GM04504 (cell line): ENCODE measurements around the gene PCDHGB3.
"Not testable (repeated sequence)": the region's sequence is repeated elsewhere in the genome, so short reads cannot be mapped to it uniquely, and the experiment has no call there.

Source experiments
- DNase-seq: peaks from one replicate; pipeline ENCODE4 v3.0.0-alpha.2; 2012; ENCODE audit warnings: low read depth

PCDHGB3 gene

DNA sequence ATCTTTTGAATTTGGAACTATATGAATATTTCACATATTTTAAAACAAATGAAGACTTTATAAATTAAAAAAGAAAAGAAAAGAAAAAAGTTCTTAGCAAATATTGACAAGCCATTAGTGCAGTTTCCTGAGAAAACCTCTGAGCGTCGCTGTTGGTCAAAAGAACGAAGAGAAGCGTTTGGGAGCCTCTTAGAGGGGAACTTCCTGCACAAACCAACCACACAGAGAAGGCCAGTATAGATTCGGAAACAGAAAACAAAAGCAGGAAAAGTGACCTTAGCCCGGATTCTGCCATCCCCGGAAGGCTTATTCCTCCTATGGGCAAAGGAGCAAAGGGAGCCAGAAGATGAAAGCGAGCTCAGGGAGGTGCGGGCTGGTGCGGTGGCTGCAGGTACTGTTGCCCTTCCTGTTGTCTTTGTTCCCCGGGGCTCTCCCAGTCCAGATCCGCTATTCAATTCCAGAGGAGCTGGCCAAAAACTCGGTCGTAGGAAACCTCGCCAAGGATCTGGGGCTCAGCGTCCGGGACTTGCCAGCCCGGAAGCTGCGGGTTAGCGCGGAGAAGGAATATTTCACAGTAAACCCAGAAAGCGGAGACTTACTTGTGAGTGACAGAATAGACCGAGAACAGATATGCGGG is 10.1 kb upstream of the PCDHGB3 start, which contains the start of gene PCDHGB2:
TSS of gene PCDHGB2 (plus strand) at position 205 of the 637 bp plus-strand sequence. CDS start at position 347, 142 bp downstream.
- no peak for DNase-seq

DNA sequence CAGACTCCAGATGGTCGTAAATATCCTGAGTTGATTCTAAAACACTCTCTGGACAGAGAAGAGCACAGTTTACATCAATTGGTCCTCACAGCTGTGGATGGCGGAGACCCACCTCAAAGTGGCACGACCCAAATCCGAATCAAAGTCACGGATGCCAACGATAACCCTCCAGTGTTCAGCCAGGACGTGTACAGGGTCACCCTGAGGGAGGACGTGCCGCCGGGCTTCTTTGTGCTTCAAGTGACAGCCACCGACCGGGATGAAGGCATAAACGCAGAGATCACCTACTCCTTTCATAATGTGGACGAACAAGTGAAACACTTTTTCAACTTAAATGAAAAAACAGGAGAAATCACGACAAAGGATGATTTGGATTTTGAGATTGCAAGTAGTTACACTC is 9.4 kb upstream of the PCDHGB3 start:
- DNase-seq = no peak

DNA sequence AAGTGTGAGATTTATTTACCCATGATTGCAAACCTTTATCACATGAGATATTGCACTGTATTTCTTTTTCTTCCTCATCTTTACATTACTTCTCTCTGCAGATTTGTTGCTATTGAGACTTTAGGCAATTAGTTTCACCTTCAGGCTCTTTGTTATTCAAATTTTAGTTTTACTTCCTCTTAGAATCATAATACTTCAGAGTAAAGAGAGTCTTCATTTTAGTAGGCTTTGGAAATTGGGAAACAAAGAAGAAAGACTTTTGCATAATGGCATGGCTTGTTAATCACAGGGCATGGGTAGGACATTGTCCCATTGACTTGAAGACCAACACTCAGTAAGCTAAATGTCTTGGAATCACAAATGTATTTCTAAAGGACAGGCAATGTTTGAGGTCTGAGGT is 7.3 kb upstream of the PCDHGB3 start:
- DNase-seq = no peak

DNA sequence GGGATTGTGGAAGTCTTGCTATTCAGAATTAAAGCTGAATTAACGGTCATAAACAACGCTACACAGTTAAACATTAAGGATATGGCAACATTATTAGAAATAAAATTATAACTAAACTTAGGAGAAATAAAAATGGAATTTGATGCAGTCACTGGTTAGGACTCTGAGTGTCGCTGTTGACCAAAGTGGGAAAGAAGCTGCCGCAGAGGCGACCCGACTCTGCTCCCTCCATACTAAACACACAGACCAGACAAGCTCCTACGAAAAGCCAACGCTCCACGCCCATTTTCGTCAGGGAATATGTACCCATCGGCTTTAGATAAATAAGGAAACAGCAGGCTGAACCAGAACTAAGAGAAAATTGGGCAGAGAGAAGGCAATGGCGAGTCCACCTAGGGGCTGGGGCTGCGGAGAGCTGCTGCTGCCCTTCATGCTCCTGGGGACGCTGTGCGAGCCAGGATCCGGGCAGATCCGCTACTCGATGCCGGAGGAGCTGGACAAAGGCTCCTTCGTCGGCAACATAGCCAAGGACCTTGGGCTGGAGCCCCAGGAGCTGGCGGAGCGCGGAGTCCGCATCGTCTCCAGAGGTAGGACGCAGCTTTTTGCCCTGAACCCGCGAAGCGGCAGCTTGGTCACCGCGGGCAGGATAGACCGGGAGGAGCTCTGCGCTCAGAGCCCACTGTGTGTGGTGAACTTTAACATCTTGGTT is 5.9 kb upstream of the PCDHGB3 start, which contains the start of gene PCDHGA5:
TSS of gene PCDHGA5 (plus strand) at position 211 of the 709 bp plus-strand sequence. CDS start at position 380, 169 bp downstream.
- no peak for DNase-seq

DNA sequence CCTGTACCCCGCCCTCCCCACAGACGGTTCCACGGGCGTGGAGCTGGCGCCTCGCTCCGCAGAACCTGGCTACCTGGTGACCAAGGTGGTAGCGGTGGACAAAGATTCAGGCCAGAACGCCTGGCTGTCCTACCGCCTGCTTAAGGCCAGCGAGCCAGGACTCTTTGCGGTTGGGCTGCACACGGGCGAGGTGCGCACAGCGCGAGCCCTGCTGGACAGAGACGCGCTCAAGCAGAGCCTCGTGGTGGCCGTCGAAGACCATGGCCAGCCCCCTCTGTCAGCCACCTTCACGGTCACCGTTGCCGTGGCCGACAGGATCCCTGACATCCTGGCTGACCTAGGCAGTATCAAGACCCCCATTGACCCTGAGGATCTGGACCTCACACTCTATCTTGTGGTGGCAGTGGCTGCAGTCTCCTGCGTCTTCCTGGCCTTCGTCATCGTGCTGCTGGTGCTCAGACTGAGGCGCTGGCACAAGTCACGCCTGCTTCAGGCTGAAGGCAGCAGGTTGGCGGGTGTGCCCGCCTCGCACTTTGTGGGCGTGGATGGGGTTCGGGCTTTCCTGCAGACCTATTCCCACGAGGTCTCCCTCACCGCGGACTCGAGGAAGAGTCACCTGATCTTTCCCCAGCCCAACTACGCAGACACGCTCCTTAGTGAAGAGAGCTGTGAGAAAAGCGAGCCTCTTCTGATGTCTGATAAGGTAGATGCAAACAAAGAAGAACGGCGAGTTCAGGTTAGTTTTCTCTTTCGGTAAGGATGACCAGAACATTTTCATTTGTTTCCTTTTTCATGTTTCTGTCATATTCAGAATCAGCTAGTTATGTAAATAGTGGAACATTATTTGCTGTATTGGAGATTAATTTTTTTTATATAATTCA is 3.8 kb upstream of the PCDHGB3 start:
- DNase-seq = no peak

DNA sequence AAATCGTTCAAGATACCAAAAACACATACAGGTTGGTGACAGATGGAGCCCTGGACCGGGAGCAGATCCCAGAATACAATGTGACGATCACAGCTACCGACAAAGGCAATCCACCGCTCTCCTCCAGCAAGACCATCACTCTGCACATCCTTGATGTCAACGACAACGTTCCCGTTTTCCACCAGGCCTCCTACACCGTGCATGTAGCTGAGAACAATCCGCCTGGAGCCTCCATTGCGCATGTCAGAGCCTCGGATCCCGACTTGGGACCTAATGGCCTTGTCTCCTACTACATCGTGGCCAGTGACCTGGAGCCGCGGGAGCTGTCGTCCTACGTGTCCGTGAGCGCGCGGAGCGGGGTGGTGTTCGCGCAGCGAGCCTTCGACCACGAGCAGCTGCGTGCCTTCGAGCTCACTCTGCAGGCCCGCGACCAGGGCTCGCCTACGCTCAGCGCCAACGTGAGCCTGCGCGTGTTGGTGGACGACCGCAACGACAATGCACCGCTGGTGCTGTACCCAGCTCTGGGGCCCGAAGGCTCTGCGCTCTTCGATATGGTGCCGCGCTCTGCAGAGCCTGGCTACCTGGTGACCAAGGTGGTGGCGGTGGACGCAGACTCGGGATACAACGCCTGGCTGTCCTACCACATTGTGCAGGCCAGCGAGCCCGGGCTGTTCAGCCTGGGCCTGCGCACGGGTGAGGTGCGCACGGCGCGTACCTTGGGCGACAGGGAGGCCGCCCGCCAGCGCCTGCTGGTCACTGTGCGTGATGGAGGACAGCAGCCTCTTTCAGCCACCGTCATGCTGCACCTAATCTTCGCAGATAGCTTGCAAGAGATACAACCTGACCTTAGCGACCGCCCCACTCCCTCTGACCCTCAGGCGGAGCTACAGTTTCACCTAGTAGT is 1.8 kb downstream of the PCDHGB3 start:
- DNase-seq = no peak

DNA sequence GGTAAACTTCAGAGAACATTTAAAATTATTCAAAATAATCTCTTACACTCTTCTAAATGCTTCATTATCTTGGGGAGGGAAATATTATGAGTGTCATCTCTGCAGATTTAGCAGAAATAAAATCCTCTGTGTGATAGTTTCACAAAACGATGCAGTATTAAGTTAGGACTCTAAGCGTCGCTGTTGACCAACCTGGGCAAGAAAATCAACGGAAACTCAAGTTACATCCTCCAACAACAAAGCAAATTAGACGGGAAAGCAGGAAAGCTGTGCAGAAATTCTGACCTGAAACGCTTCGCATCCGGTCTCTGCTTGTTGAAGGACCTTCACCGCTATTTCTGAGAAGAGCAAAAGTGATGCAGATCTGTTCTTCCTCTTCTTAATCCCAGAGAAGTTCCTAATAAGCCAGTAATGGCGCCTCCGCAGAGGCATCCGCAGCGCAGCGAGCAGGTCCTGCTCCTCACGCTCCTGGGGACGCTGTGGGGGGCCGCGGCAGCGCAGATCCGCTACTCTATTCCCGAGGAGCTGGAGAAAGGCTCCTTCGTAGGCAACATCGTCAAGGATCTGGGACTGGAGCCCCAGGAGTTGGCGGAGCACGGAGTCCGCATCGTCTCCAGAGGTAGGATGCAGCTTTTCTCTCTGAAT is 3.8 kb downstream of the PCDHGB3 start, which contains the start of gene PCDHGA6:
TSS of gene PCDHGA6 (plus strand) at position 219 of the 645 bp plus-strand sequence. CDS start at position 412, 193 bp downstream.
- no peak for DNase-seq

DNA sequence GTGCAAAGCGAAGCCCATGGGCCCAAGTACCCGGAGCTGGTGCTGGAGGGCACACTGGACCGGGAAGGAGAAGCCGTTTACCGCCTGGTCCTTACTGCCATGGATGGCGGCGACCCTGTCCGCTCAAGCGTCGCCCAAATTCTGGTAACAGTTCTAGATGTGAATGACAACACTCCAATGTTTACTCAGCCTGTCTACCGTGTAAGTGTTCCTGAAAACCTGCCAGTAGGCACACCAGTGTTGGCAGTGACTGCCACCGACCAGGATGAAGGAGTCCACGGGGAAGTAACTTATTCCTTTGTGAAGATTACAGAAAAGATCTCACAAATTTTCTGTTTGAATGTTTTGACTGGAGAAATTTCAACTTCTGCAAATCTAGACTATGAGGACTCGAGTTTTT is 4.6 kb downstream of the PCDHGB3 start:
- no peak for DNase-seq

DNA sequence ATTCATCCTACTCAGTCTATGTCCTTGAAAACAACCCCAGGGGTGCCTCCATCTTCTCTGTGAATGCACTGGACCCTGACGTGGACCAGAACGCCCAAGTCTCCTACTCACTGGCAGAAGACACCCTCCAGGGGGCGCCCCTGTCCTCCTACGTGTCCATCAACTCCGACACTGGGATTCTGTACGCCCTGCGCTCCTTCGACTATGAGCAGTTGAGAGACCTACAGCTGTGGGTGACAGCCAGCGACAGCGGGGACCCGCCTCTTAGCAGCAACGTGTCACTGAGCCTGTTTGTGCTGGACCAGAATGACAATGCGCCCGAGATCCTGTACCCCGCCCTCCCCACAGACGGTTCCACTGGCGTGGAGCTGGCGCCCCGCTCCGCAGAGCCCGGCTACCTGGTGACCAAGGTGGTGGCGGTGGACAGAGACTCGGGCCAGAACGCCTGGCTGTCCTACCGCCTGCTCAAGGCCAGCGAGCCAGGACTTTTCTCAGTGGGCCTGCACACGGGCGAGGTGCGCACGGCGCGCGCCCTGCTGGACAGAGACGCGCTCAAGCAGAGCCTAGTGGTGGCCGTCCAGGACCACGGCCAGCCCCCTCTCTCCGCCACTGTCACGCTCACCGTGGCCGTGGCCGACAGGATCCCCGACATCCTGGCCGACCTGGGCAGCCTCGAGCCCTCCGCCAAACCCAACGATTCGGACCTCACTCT is 5.6 kb downstream of the PCDHGB3 start:
- not testable (repeated sequence) for DNase-seq

DNA sequence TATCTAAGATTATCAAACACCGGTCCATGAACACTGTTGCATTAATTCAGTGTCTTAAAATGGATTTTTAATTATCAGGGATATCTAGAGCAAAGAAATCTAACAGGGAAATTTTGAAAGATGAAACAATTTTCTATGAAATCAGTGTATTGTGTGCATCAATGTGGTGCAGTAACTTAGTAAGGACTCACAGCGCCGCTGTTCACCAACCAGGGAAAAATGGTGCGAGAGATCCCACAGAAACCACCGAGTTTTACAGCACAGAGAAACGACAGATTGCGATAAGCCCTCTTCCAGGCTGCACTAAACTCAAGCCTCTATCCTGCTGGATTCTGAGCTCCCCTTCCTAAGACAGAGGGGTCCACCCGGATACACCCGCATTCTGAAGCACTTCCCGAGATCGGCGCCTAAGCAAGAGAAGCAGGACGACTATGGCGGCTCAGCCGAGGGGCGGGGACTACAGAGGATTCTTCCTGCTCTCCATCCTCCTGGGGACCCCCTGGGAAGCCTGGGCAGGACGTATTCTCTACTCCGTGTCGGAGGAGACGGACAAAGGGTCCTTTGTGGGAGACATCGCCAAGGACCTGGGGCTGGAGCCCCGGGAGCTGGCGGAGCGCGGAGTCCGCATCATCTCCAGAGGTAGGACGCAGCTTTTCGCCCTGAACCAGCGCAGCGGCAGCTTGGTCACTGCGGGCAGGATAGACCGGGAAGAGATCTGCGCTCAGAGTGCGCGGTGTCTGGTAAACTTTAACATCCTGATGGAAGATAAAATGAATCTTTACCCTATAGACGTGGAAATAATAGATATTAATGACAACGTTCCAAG is 12.6 kb downstream of the PCDHGB3 start, which contains the start of gene PCDHGA7:
TSS of gene PCDHGA7 (plus strand) at position 274 of the 826 bp plus-strand sequence. CDS start at position 432, 158 bp downstream.
- DNase-seq = no peak

DNA sequence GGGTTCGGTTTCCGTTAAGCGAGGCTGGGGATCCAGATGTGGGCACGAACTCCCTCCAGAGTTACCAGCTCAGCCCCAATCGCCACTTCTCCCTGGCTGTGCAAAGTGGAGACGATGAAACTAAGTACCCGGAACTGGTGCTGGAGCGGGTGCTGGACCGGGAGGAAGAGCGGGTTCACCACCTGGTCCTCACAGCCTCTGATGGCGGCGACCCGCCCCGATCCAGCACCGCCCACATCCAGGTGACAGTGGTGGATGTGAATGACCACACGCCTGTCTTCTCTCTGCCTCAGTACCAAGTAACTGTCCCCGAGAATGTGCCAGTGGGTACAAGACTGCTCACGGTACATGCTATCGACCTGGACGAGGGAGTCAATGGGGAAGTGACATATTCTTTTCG is 13.3 kb downstream of the PCDHGB3 start:
- no peak for DNase-seq

DNA sequence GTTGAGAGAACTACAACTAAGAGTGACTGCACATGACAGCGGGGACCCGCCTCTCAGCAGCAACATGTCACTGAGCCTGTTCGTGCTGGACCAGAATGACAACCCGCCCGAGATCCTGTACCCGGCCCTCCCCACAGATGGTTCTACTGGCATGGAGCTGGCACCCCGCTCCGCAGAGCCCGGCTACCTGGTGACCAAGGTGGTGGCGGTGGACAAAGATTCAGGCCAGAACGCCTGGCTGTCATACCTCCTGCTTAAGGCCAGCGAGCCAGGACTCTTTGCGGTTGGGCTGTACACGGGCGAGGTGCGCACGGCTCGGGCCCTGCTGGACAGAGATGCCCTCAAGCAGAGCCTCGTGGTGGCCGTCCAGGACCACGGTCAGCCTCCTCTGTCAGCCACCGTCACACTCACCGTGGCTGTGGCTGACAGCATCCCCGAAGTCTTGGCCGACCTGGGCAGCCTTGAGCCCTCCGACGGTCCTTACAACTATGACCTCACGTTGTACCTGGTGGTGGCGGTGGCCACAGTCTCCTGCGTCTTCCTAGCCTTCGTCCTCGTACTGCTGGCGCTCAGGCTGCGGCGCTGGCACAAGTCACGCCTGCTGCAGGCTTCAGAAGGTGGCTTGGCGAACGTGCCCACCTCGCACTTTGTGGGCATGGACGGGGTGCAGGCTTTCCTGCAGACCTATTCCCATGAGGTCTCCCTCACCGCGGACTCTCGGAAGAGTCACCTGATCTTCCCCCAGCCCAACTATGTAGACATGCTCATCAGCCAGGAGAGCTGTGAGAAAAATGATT is 14.6 kb downstream of the PCDHGB3 start:
- no peak for DNase-seq

DNA sequence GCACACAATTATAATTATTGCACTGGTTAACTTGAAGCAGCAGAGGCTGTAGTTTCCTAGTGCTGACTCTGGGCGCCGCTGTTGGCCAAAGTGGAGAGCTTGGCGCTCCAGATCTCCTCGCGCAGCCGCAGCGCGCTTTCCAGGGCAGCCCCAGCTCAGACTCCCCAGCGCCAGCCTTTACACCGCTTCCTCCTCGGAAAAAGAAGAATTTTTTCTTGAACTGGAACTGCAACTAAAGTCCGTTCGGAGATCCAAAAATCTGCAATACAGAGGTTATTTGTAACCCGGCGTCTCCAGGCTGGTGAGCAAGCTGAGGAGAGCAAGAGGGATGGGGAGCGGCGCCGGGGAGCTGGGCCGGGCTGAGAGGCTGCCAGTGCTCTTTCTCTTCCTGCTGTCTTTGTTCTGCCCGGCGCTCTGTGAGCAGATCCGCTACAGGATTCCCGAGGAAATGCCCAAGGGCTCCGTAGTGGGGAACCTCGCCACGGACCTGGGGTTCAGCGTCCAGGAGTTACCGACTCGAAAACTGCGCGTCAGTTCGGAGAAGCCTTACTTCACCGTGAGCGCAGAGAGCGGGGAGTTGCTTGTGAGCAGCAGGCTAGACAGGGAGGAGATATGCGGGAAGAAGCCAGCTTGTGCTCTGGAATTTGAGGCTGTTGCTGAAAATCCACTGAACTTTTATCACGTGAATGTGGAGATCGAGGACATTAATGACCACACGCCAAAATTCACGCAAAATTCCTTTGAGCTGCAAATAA is 17.7 kb downstream of the PCDHGB3 start, which contains the start of gene PCDHGB4:
TSS of gene PCDHGB4 (plus strand) at position 142 of the 755 bp plus-strand sequence. CDS start at position 329, 187 bp downstream.
- DNase-seq = not testable (repeated sequence)

DNA sequence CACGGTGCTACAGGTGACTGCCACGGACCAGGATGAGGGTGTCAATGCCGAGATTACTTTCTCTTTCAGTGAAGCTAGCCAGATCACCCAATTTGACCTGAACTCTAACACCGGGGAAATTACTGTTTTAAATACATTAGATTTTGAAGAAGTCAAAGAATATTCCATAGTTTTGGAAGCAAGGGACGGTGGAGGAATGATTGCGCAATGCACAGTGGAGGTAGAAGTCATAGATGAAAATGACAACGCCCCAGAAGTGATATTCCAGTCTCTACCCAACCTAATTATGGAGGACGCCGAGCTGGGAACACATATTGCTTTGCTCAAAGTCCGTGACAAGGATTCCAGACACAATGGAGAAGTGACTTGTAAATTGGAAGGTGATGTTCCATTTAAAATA is 18.6 kb downstream of the PCDHGB3 start:
- no peak for DNase-seq

DNA sequence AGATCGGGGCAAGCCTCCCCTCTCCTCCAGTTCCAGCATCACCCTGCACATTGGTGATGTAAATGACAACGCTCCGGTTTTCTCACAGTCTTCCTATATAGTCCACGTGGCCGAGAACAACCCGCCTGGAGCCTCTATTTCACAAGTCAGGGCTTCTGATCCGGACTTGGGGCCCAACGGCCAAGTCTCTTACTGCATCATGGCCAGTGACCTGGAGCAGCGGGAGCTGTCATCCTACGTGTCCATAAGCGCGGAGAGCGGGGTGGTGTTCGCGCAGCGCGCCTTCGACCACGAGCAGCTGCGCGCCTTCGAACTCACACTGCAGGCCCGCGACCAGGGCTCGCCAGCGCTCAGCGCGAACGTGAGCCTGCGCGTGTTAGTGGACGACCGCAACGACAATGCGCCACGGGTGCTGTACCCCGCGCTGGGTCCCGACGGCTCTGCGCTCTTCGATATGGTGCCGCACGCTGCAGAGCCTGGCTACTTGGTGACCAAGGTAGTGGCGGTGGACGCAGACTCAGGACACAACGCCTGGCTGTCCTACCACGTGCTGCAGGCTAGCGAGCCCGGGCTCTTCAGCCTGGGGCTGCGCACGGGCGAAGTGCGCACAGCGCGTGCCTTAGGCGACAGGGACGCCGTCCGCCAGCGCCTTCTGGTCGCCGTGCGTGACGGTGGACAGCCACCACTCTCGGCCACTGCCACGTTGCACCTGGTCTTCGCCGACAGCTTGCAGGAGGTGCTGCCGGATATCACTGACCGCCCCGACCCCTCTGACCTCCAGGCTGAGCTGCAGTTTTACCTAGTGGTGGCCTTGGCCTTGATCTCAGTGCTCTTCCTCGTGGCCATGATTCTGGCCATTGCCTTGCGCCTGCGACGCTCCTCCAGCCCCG is 19.4 kb downstream of the PCDHGB3 start:
- no peak for DNase-seq
